ENCODE results near the gene DLGAP5. TPM values are rescaled to one million over a fixed set of nuclear protein-coding genes. Genes with fewer than 3 reads are reported as not detected.
A peak's percentile ranks its signal among the peaks of the same experiment; 100 is the strongest.

The DLGAP5 gene
- total and polyA plus RNA-seq, 2 of the 13 experiments (the other 11 are each of a cell fraction or from before 2014, with no cell fraction given): 7.7 to 55.8 TPM

GRCh38 chr14:55191203-55192053 is at the start of gene DLGAP5 (continued):
- no peak for TF ChIP-seq NR2F1 (CRISPR knock-in tag; IDR thresholded peaks at IDR 0.05)
- no peak for TF ChIP-seq ZNF776 (CRISPR knock-in tag; IDR thresholded peaks at IDR 0.05)
- peak; percentile 51; the same call in 1 of the 2 replicates for TF ChIP-seq ZNF263 (CRISPR knock-in tag; IDR thresholded peaks at IDR 0.05)
- TF ChIP-seq ARID3A (IDR thresholded peaks at IDR 0.05; ENCODE audit: low read depth, low read length): no peak
- no peak for TF ChIP-seq ZNF264 (CRISPR knock-in tag; IDR thresholded peaks at IDR 0.05)
- TF ChIP-seq RCOR2 (CRISPR knock-in tag; IDR thresholded peaks at IDR 0.05): no peak
- TF ChIP-seq HNRNPLL (IDR thresholded peaks at IDR 0.05; ENCODE audit: low read depth, low read length, poor library complexity, severe bottlenecking): peak; percentile 66
- TF ChIP-seq SIX4 (CRISPR knock-in tag; IDR thresholded peaks at IDR 0.05): no peak
- TF ChIP-seq DDIT3 (CRISPR knock-in tag; IDR thresholded peaks at IDR 0.05): no peak
- 0 out of 2 replicates have a peak, but pooled peaks have one; percentile 52 for TF ChIP-seq MEIS1 (CRISPR knock-in tag; IDR thresholded peaks at IDR 0.05; ENCODE audit: borderline replicate concordance)
- TF ChIP-seq E2F5 (CRISPR knock-in tag; conservative IDR thresholded peaks at IDR 0.05): peak; percentile 94
- TF ChIP-seq XRCC5 (optimal IDR thresholded peaks at IDR 0.05; ENCODE audit: low read length): peak; percentile 59
- TF ChIP-seq ZNF484 (CRISPR knock-in tag; IDR thresholded peaks at IDR 0.05; ENCODE audit: borderline replicate concordance, low read depth): no peak
- TF ChIP-seq ZNF891 (CRISPR knock-in tag; IDR thresholded peaks at IDR 0.05): peak; percentile 70; the same call in 1 of the 2 replicates
- TF ChIP-seq ZNF772 (CRISPR knock-in tag; IDR thresholded peaks at IDR 0.05): no peak
- TF ChIP-seq SP140L (CRISPR knock-in tag; IDR thresholded peaks at IDR 0.05; ENCODE audit: borderline replicate concordance): 0 out of 2 replicates have a peak, but pooled peaks have one; percentile 37
- TF ChIP-seq ZNF616 (CRISPR knock-in tag; IDR thresholded peaks at IDR 0.05; ENCODE audit: low read depth): no peak
- peak; percentile 34; the same call in 1 of the 2 replicates for TF ChIP-seq ZGPAT (CRISPR knock-in tag; IDR thresholded peaks at IDR 0.05)
- TF ChIP-seq ZNF558 (CRISPR knock-in tag; IDR thresholded peaks at IDR 0.05; ENCODE audit: borderline replicate concordance): no peak; the same call in 1 of the 2 replicates
- TF ChIP-seq PAWR (CRISPR knock-in tag; IDR thresholded peaks at IDR 0.05; ENCODE audit: borderline replicate concordance): no peak
- TF ChIP-seq MXD4 (CRISPR knock-in tag; IDR thresholded peaks at IDR 0.05): peak; percentile 47; the same call in 1 of the 2 replicates
- peak; percentile 88 for TF ChIP-seq JUNB (CRISPR knock-in tag; IDR thresholded peaks at IDR 0.05; ENCODE audit: borderline replicate concordance)
